Stimulated activated CD8-positive, alpha-beta memory T cell treated with anti-CD3 and anti-CD28 coated beads, Interleukin-4, amount 100 ng/mL, for 48 hours (primary cell): ENCODE measurements around the gene KSR1.
"Not testable (repeated sequence)": the region's sequence is repeated elsewhere in the genome, so short reads cannot be mapped to it uniquely, and the experiment has no call there.

ENCODE experiments used
- DNase-seq: peaks from one replicate; pipeline ENCODE4 v3.0.0-alpha.2; 2020

The KSR1 gene

DNA sequence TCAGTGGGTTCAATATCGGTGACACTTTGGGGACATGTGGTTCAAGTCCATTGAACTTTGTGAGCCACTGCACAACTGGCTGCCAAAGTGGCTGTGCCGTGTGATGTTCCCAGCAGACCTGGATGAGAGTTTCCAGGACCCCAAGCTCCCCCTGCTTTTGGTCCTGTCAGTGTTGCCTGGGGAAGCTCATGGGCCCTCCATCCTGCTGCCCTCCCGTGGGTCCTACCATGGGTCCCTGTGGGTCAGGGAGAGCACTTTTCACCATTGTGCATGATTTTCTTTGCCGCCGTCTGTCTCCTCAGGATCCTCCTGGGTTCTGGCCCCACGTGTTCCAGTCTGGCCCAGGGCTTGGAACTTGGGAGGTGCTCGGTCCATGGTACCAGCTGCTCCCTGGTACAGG, 212.9 kb downstream of the KSR1 start:
- no peak for DNase-seq

GRCh38 chr17:27669850-27670249, 213.6 kb downstream of the KSR1 start:
- no peak for DNase-seq

- no peak for DNase-seq
Observed at GRCh38 chr17:27670791-27671590, 214.7 kb downstream of the KSR1 start.

DNA sequence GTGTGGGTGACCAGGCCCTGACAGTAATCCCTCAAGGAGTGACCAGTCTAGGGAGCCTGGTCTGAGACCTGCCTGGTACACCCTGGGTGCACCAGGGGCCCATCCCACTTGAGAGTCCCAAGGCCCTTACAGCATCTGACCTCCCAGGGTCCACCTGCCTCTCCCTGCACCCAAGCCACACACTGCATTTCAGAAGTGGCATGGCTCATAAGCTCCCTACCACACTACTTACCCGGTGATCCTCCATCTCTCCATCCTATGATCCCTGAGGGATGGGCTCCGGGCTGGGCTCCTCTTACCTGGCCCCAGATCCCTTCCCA, 215.3 kb downstream of the KSR1 start:
- DNase-seq = no peak

- not testable (repeated sequence) for DNase-seq
Observed at GRCh38 chr17:27671977-27672480, 215.8 kb downstream of the KSR1 start.

- DNase-seq = no peak
Observed at GRCh38 chr17:27674335-27674734, 218.1 kb downstream of the KSR1 start.
